Measurements from ENCODE around the gene HMGB4.

The HMGB4 gene

GRCh38 chr1:33850481-33850880, 13.4 kb upstream of the HMGB4 start:
- TF ChIP-seq EP300 (IDR thresholded peaks at IDR 0.05; ENCODE audit: borderline replicate concordance) = no peak
- TF ChIP-seq YY1 (IDR thresholded peaks at IDR 0.05; ENCODE audit: low read depth) = no peak
- TF ChIP-seq ZBTB7A (IDR thresholded peaks at IDR 0.05; ENCODE audit: low read depth) = no peak
- no peak for TF ChIP-seq TAF1 (IDR thresholded peaks at IDR 0.05; ENCODE audit: low read depth)
- no peak for TF ChIP-seq CEBPB (IDR thresholded peaks at IDR 0.05)
- no peak for TF ChIP-seq TCF12 (IDR thresholded peaks at IDR 0.05; ENCODE audit: low read depth)
- no peak for TF ChIP-seq NFIC (IDR thresholded peaks at IDR 0.05)
- TF ChIP-seq REST (IDR thresholded peaks at IDR 0.05; ENCODE audit: low read depth) = no peak
- no peak for TF ChIP-seq FOXM1 (IDR thresholded peaks at IDR 0.05; ENCODE audit: borderline replicate concordance, low read depth)
- TF ChIP-seq TEAD4 (IDR thresholded peaks at IDR 0.05) = no peak

DNA sequence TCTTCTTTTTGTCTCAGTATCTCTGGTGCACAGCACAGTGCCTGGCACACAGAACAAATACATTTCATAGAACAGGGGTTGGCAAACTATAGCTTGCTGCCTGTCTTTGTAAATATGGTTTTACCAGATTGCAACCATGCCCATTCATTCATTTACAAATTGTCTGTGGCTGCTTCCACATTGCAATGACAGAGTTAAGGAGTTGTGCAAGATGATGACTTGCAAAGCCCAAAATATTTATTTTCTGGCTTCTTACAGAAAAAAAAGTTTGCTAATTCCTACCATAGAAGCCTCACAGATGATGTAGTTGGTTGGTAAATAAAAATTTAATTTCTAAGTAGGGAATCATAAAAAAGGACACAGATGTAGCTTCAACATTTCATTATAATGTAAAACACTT, 11.2 kb upstream of the HMGB4 start:
- TF ChIP-seq TCF12 (IDR thresholded peaks at IDR 0.05; ENCODE audit: low read depth) (no peak), REST (IDR thresholded peaks at IDR 0.05; ENCODE audit: low read depth) (no peak), CREB1 (IDR thresholded peaks at IDR 0.05; ENCODE audit: low read depth) (no peak), NFIC (IDR thresholded peaks at IDR 0.05) (no peak), EP300 (IDR thresholded peaks at IDR 0.05; ENCODE audit: borderline replicate concordance) (no peak), RAD21 (IDR thresholded peaks at IDR 0.05; ENCODE audit: low read depth) (no peak), MAX (IDR thresholded peaks at IDR 0.05) (no peak), TEAD4 (IDR thresholded peaks at IDR 0.05) (no peak), TAF1 (IDR thresholded peaks at IDR 0.05; ENCODE audit: low read depth) (no peak), EGR1 (IDR thresholded peaks at IDR 0.05) (no peak), ZBTB7A (IDR thresholded peaks at IDR 0.05; ENCODE audit: low read depth) (no peak), CEBPB (IDR thresholded peaks at IDR 0.05) (no peak), YY1 (IDR thresholded peaks at IDR 0.05; ENCODE audit: low read depth) (no peak), FOXM1 (IDR thresholded peaks at IDR 0.05; ENCODE audit: borderline replicate concordance, low read depth) (no peak)
- TF ChIP-seq, protein P1, sequence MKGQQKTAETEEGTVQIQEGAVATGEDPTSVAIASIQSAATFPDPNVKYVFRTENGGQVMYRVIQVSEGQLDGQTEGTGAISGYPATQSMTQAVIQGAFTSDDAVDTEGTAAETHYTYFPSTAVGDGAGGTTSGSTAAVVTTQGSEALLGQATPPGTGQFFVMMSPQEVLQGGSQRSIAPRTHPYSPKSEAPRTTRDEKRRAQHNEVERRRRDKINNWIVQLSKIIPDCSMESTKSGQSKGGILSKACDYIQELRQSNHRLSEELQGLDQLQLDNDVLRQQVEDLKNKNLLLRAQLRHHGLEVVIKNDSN (IDR thresholded peaks at IDR 0.05) = no peak

GRCh38 chr1:33853431-33853830, 10.4 kb upstream of the HMGB4 start:
- TF ChIP-seq EGR1 (IDR thresholded peaks at IDR 0.05) (no peak), REST (IDR thresholded peaks at IDR 0.05; ENCODE audit: low read depth) (no peak), EP300 (IDR thresholded peaks at IDR 0.05; ENCODE audit: borderline replicate concordance) (no peak), YY1 (IDR thresholded peaks at IDR 0.05; ENCODE audit: low read depth) (no peak), TCF12 (IDR thresholded peaks at IDR 0.05; ENCODE audit: low read depth) (no peak), CREB1 (IDR thresholded peaks at IDR 0.05; ENCODE audit: low read depth) (no peak), TEAD4 (IDR thresholded peaks at IDR 0.05) (no peak), CEBPB (IDR thresholded peaks at IDR 0.05) (no peak), FOXM1 (IDR thresholded peaks at IDR 0.05; ENCODE audit: borderline replicate concordance, low read depth) (no peak), MAX (IDR thresholded peaks at IDR 0.05) (no peak), RAD21 (IDR thresholded peaks at IDR 0.05; ENCODE audit: low read depth) (no peak), ZBTB7A (IDR thresholded peaks at IDR 0.05; ENCODE audit: low read depth) (no peak), TAF1 (IDR thresholded peaks at IDR 0.05; ENCODE audit: low read depth) (no peak)
- TF ChIP-seq, protein P1 (IDR thresholded peaks at IDR 0.05) = no peak

DNA sequence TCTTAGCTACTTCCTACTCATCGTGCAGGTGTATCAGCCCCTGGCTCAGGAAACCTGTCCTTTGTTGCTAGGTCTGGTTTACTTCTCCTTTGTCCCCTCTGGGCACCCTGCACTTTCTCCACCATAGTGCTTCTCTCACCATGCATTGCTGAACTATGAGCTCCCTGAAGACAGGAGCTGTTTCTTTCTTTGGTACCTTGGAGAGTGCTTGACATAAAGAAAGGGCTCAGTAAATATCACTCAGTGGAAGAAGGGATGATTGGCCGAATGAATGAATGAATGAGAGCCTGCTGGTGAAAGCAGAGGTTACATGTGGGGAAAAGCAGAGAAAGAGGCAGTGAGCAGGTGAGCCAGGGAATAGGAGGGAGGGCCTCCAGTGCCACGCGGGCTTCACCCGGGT, 9.8 kb upstream of the HMGB4 start:
- TF ChIP-seq MAX (IDR thresholded peaks at IDR 0.05) (no peak), REST (IDR thresholded peaks at IDR 0.05; ENCODE audit: low read depth) (peak; percentile 57; the same call in 1 of the 2 replicates)

Data from Ishikawa (cell line).